Natural killer cell (primary cell): ENCODE measurements around the gene SEMA5A. TPM values are rescaled to one million over a fixed set of nuclear protein-coding genes. Genes with fewer than 3 reads are reported as not detected.

Source experiments
- ATAC-seq, 3 donors: fragments of 150-1000 bp in 2 of 3; fragments of 200-7000 bp in 1 of 3; cut with Tn5 transposase; 1 replicate in 1 of 3; 2 replicates in 2 of 3; pipeline ENCODE4 v1.10.0; 2021; ENCODE audit warnings: mild to moderate bottlenecking in 2 of 3, moderate library complexity in 2 of 3
- DNase-seq, 2 donors: peaks; one replicate each; pipeline versions ENCODE4 v3.0.0 to v3.0.0-alpha.2; 2013 to 2021; ENCODE audit warnings: mixed read lengths in 1 of 2
- H3K27ac ChIP-seq: one replicate; pipeline ENCODE4 v1.5.1; 2013; ENCODE audit warnings: mild to moderate bottlenecking, low read length
- H3K27me3 ChIP-seq: one replicate; pipeline ENCODE4 v1.6.1; 2013; ENCODE audit warnings: low read length; ENCODE audit not compliant: control insufficient read depth, insufficient read depth
- H3K36me3 ChIP-seq: one replicate; pipeline ENCODE4 v1.6.1; 2013; ENCODE audit warnings: low read length; ENCODE audit not compliant: control insufficient read depth, insufficient read depth
- H3K4me1 ChIP-seq: one replicate; pipeline ENCODE4 v1.6.1; 2013; ENCODE audit warnings: low read length; ENCODE audit not compliant: control insufficient read depth, insufficient read depth
- H3K4me3 ChIP-seq: one replicate; pipeline ENCODE4 v1.5.1; 2013; ENCODE audit warnings: low read length
- H3K9me3 ChIP-seq: one replicate; pipeline ENCODE4 v1.6.1; 2013; ENCODE audit warnings: low read length; ENCODE audit not compliant: control insufficient read depth, insufficient read depth
- H3K27ac Mint-ChIP-seq, 2 donors: one replicate each; pipeline ENCODE4 v1.8.0; 2022; ENCODE audit warnings: mild to moderate bottlenecking in 2 of 2, mixed read lengths in 2 of 2, moderate library complexity in 1 of 2
- H3K27me3 Mint-ChIP-seq, 2 donors: one replicate each; pipeline ENCODE4 v1.8.0; 2022; ENCODE audit warnings: low read depth in 2 of 2, mixed read lengths in 2 of 2
- H3K36me3 Mint-ChIP-seq: one replicate; pipeline ENCODE4 v1.8.0; 2022; ENCODE audit warnings: mixed read lengths
- H3K4me1 Mint-ChIP-seq, 2 donors: one replicate each; pipeline ENCODE4 v1.8.0; 2022; ENCODE audit warnings: mixed read lengths in 2 of 2
- H3K4me3 Mint-ChIP-seq: one replicate; pipeline ENCODE4 v1.8.0; 2022; ENCODE audit warnings: mild to moderate bottlenecking, moderate library complexity, mixed read lengths
- H3K9me3 Mint-ChIP-seq, 2 donors: one replicate each; pipeline ENCODE4 v1.8.0; 2022; ENCODE audit warnings: mixed read lengths in 2 of 2
- CTCF ChIP-seq: fragments of 200-600 bp; IDR thresholded peaks from one replicate; pipeline ENCODE4 v1.8.0; 2022; ENCODE audit warnings: antibody characterized with exemption
- WGBS: methylation state at CpG from one replicate; pipeline ENCODE4 v1.1.7; 2013; ENCODE audit warnings: missing lambda C conversion rate; ENCODE audit not compliant: insufficient coverage; 5-methylcytosine and 5-hydroxymethylcytosine counted together
- intact Hi-C: fragments of 100-400 bp; cut with micrococcal nuclease; formaldehyde crosslinking; loops from one replicate; pipeline ENCODE4 v1.14.2; 2022
- total RNA-seq, 4 donors: library from RNA; stranded (reverse); fragments of 120-200 nt in 1 of 4; gene quantifications; one replicate each; pipeline versions ENCODE4 v1.2.3 to v1.2.4, GENCODE V29; 2013 to 2022

Gene SEMA5A
- total RNA-seq, 3 donors from 2014 or later (not counting 1 experiment from before 2014, with no cell fraction given) = 0.15 TPM; not detected in 2

- H3K4me1 Mint-ChIP-seq = no peaks in the 10 kb centered on the region
- no peaks in the 10 kb centered on the region for H3K27me3 ChIP-seq
- no peaks in the 10 kb centered on the region for H3K36me3 Mint-ChIP-seq
- no peak for ATAC-seq
- intact Hi-C loops = no loop called here
- WGBS = 74% methylated on average over 2 of the region's 2 CpGs
- no peak overlapping the region for H3K4me3 ChIP-seq
- no peaks in the 10 kb centered on the region for H3K27me3 Mint-ChIP-seq
- peaks cover 15 to 18% of the 10 kb centered on the region in 2 donors for H3K9me3 Mint-ChIP-seq
- no peaks in the 10 kb centered on the region for H3K36me3 ChIP-seq
- no peak overlapping the region for H3K27ac Mint-ChIP-seq
- no peak overlapping the region for H3K4me3 Mint-ChIP-seq
- no peaks in the 10 kb centered on the region for H3K4me1 ChIP-seq
- no peak overlapping the region for H3K27ac ChIP-seq
- no peak for TF ChIP-seq CTCF
- H3K9me3 ChIP-seq = no peaks in the 10 kb centered on the region
- DNase-seq = no peak
Measured at GRCh38 chr5:9370256-9370655, 175.6 kb downstream of the SEMA5A start.

GRCh38 chr5:9365512-9365911, 180.4 kb downstream of the SEMA5A start:
- H3K9me3 ChIP-seq = no peaks in the 10 kb centered on the region
- Mint-ChIP-seq H3K4me1 (no peaks in the 10 kb centered on the region), H3K4me3 (no peak overlapping the region), H3K9me3 (peaks cover 8% of the 10 kb centered on the region in 2 donors), H3K36me3 (no peaks in the 10 kb centered on the region), H3K27me3 (no peaks in the 10 kb centered on the region), H3K27ac (no peak overlapping the region)
- no peak for TF ChIP-seq CTCF
- no peak overlapping the region for H3K27ac ChIP-seq
- no peaks in the 10 kb centered on the region for H3K36me3 ChIP-seq
- DNase-seq (no peak), ATAC-seq (no peak)
- H3K4me1 ChIP-seq = no peaks in the 10 kb centered on the region
- no peaks in the 10 kb centered on the region for H3K27me3 ChIP-seq
- WGBS = 78% methylated on average over 1 of the region's 1 CpG
- intact Hi-C loops = no loop called here
- no peak overlapping the region for H3K4me3 ChIP-seq

DNA sequence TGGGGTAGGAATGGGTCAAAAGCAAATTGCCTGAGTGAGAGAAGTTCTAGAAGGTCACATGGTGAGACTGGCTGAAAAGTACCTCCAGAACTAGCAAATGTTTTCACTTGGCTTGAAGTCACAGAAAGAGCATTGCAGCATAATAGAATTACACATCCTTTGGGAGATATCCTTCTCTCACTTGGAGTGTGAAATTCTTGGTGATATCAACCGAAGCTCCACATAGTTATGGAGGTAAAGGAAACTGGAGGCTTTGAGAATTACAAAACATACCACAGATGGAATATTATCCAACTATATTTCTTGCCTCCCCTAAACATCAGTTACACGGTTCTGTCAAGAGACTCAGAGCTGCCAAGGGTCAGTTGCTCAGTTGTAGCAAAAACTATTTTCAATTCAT, 182.4 kb downstream of the SEMA5A start:
- Histone ChIP-seq H3K9me3 (no peaks in the 10 kb centered on the region), H3K27me3 (no peaks in the 10 kb centered on the region), H3K4me3 (no peak overlapping the region), H3K4me1 (no peaks in the 10 kb centered on the region), H3K36me3 (no peaks in the 10 kb centered on the region), H3K27ac (no peak overlapping the region)
- Mint-ChIP-seq H3K4me1 (no peaks in the 10 kb centered on the region), H3K27me3 (no peaks in the 10 kb centered on the region), H3K36me3 (no peaks in the 10 kb centered on the region), H3K27ac (no peak overlapping the region), H3K4me3 (no peak overlapping the region), H3K9me3 (peaks cover 2 to 4% of the 10 kb centered on the region in 2 donors)
- no peak for DNase-seq
- intact Hi-C loops = no loop called here
- ATAC-seq = no peak
- 20% methylated on average over 1 of the region's 2 CpGs for WGBS
- TF ChIP-seq CTCF = no peak

GRCh38 chr5:9363026-9363425, 182.8 kb downstream of the SEMA5A start:
- no peak overlapping the region for H3K27ac ChIP-seq
- H3K4me3 Mint-ChIP-seq = no peak overlapping the region
- TF ChIP-seq CTCF = no peak
- DNase-seq (no peak), ATAC-seq (no peak)
- no peak overlapping the region for H3K4me3 ChIP-seq
- H3K4me1 ChIP-seq = no peaks in the 10 kb centered on the region
- H3K27ac Mint-ChIP-seq = no peak overlapping the region
- no peaks in the 10 kb centered on the region for H3K27me3 Mint-ChIP-seq
- no peaks in the 10 kb centered on the region for H3K4me1 Mint-ChIP-seq
- no peaks in the 10 kb centered on the region for H3K36me3 ChIP-seq
- 7% methylated on average over 1 of the region's 2 CpGs for WGBS
- peaks cover 2 to 7% of the 10 kb centered on the region in 2 donors for H3K9me3 Mint-ChIP-seq
- intact Hi-C loops = no loop called here
- H3K9me3 ChIP-seq = no peaks in the 10 kb centered on the region
- no peaks in the 10 kb centered on the region for H3K27me3 ChIP-seq
- H3K36me3 Mint-ChIP-seq = no peaks in the 10 kb centered on the region
